H9 (cell line): ENCODE results near the gene ADAMTSL2. TPM values are rescaled to one million over a fixed set of nuclear protein-coding genes. Genes with fewer than 3 reads are reported as not detected.

Source experiments
- DNase-seq: peaks from one replicate; pipeline ENCODE4 v3.0.0-alpha.2; 2017
- H2AFZ ChIP-seq: one replicate; pipeline ENCODE4 v1.6.1; 2013; ENCODE audit warnings: mild to moderate bottlenecking, low read length, control low read depth, moderate library complexity
- H2AK5ac ChIP-seq: 2 replicates; pipeline ENCODE4 v1.6.1; 2013; ENCODE audit warnings: low read length, control low read depth, mixed read lengths; ENCODE audit not compliant: insufficient read length
- H2BK120ac ChIP-seq: one replicate; pipeline ENCODE4 v1.6.1; 2013; ENCODE audit warnings: low read depth, mild to moderate bottlenecking, low read length, control low read depth, inconsistent platforms; ENCODE audit not compliant: poor library complexity, severe bottlenecking
- H2BK12ac ChIP-seq: 2 replicates; pipeline ENCODE4 v1.6.1; 2013; ENCODE audit warnings: low read length, control low read depth, mixed read lengths, low read depth; ENCODE audit not compliant: insufficient read length
- H2BK15ac ChIP-seq: 2 replicates; pipeline ENCODE4 v1.6.1; 2013; ENCODE audit warnings: low read depth, low read length, control low read depth
- H2BK20ac ChIP-seq: one replicate; pipeline ENCODE4 v1.6.1; 2013; ENCODE audit warnings: low read depth, mild to moderate bottlenecking, low read length, control low read depth, inconsistent platforms; ENCODE audit not compliant: poor library complexity, severe bottlenecking
- H2BK5ac ChIP-seq: 2 replicates; pipeline ENCODE4 v1.6.1; 2013; ENCODE audit warnings: low read length, control low read depth, mixed read lengths; ENCODE audit not compliant: insufficient read length
- H3K14ac ChIP-seq: 2 replicates; pipeline ENCODE4 v1.6.1; 2013; ENCODE audit warnings: low read length, control low read depth; ENCODE audit not compliant: insufficient read depth
- H3K18ac ChIP-seq: 2 replicates; pipeline ENCODE4 v1.6.1; 2013; ENCODE audit warnings: low read depth, mild to moderate bottlenecking, mixed read lengths, low read length, control low read depth; ENCODE audit not compliant: insufficient read length
- H3K23ac ChIP-seq: 2 replicates; pipeline ENCODE4 v1.6.1; 2013; ENCODE audit warnings: low read length, control low read depth, mixed read lengths, low read depth; ENCODE audit not compliant: insufficient read length
- H3K23me2 ChIP-seq: 2 replicates; pipeline ENCODE4 v1.6.1; 2013; ENCODE audit warnings: low read depth, mild to moderate bottlenecking, mixed read lengths, low read length, control low read depth; ENCODE audit not compliant: insufficient read length, poor library complexity, severe bottlenecking
- H3K27ac ChIP-seq: 2 replicates; pipeline ENCODE4 v1.5.1; 2013; ENCODE audit warnings: low read length, control low read depth, mixed read lengths, low read depth; ENCODE audit not compliant: insufficient read length
- H3K27me3 ChIP-seq: 2 replicates; pipeline ENCODE4 v1.6.1; 2013; ENCODE audit warnings: low read length, control low read depth, inconsistent platforms; ENCODE audit not compliant: insufficient read depth
- H3K4ac ChIP-seq: 2 replicates; pipeline ENCODE4 v1.6.1; 2013; ENCODE audit warnings: low read depth, mild to moderate bottlenecking, control low read depth, inconsistent platforms, low read length, moderate library complexity
- H3K4me1 ChIP-seq: 2 replicates; pipeline ENCODE4 v1.6.1; 2013; ENCODE audit warnings: low read length, control low read depth, inconsistent platforms; ENCODE audit not compliant: insufficient read depth
- H3K4me2 ChIP-seq: 2 replicates; pipeline ENCODE4 v1.6.1; 2013; ENCODE audit warnings: low read length, control low read depth, mixed read lengths; ENCODE audit not compliant: insufficient read length, insufficient read depth
- H3K56ac ChIP-seq: 2 replicates; pipeline ENCODE4 v1.6.1; 2013; ENCODE audit warnings: low read depth, mild to moderate bottlenecking, mixed read lengths, low read length, control low read depth; ENCODE audit not compliant: insufficient read length
- H3K79me1 ChIP-seq: 2 replicates; pipeline ENCODE4 v1.6.1; 2013; ENCODE audit warnings: low read depth, mild to moderate bottlenecking, moderate library complexity, low read length, control low read depth, inconsistent platforms; ENCODE audit not compliant: insufficient read depth, poor library complexity, severe bottlenecking
- H3K79me2 ChIP-seq: 2 replicates; pipeline ENCODE4 v1.6.1; 2013; ENCODE audit warnings: low read length, control low read depth, inconsistent platforms; ENCODE audit not compliant: insufficient read depth
- H3K9ac ChIP-seq: 2 replicates; pipeline ENCODE4 v1.6.1; 2013; ENCODE audit warnings: low read length, control low read depth, mixed read lengths; ENCODE audit not compliant: insufficient read length; ENCODE audit errors: extremely low read depth
- H3K9me3 ChIP-seq: one replicate; pipeline ENCODE4 v1.6.1; 2013; ENCODE audit warnings: low read depth, low read length, inconsistent platforms; ENCODE audit not compliant: control insufficient read depth
- H3T11ph ChIP-seq: one replicate; pipeline ENCODE4 v1.6.1; 2013; ENCODE audit warnings: mild to moderate bottlenecking, low read length, control low read depth, inconsistent platforms
- H4K20me1 ChIP-seq: one replicate; pipeline ENCODE4 v1.6.1; 2013; ENCODE audit not compliant: control insufficient read depth, insufficient read length, insufficient read depth
- H4K5ac ChIP-seq: 2 replicates; pipeline ENCODE4 v1.6.1; 2013; ENCODE audit warnings: low read depth, mild to moderate bottlenecking, mixed read lengths, low read length, control low read depth; ENCODE audit not compliant: insufficient read length
- H4K8ac ChIP-seq: replicated peaks from 2 replicates; pipeline ENCODE4 v1.6.1; 2013; ENCODE audit warnings: low read length, control low read depth, mixed read lengths, low read depth; ENCODE audit not compliant: insufficient read length
- H4K91ac ChIP-seq: 2 replicates; pipeline ENCODE4 v1.6.1; 2013; ENCODE audit warnings: low read depth, mild to moderate bottlenecking, moderate library complexity, mixed read lengths, low read length, control low read depth; ENCODE audit not compliant: insufficient read length
- H3K27ac Mint-ChIP-seq, 3 experiments: 2 replicates in 2 of 3; 3 replicates in 1 of 3; pipeline ENCODE4 v1.8.0; 2020 to 2021; ENCODE audit warnings: mixed read lengths in 3 of 3, mild to moderate bottlenecking in 1 of 3, moderate library complexity in 1 of 3
- H3K27me3 Mint-ChIP-seq: 2 replicates; pipeline ENCODE4 v1.8.0; 2021; ENCODE audit warnings: low read depth, mild to moderate bottlenecking, moderate library complexity, mixed read lengths
- H3K36me3 Mint-ChIP-seq, 3 experiments: 2 replicates in 2 of 3; 3 replicates in 1 of 3; pipeline ENCODE4 v1.8.0; 2020 to 2021; ENCODE audit warnings: low read depth in 3 of 3, mixed read lengths in 3 of 3; ENCODE audit not compliant: insufficient read depth in 1 of 3
- H3K4me1 Mint-ChIP-seq, 2 experiments: 2 replicates each; pipeline ENCODE4 v1.8.0; 2020; ENCODE audit warnings: mixed read lengths in 2 of 2
- H3K4me3 Mint-ChIP-seq, 2 experiments: 2 replicates in 1 of 2; 3 replicates in 1 of 2; pipeline ENCODE4 v1.8.0; 2020 to 2021; ENCODE audit warnings: mild to moderate bottlenecking in 2 of 2, mixed read lengths in 2 of 2, moderate library complexity in 1 of 2
- H3K9me3 Mint-ChIP-seq, 2 experiments: 2 replicates in 1 of 2; 3 replicates in 1 of 2; pipeline ENCODE4 v1.8.0; 2020; ENCODE audit warnings: mild to moderate bottlenecking in 2 of 2, mixed read lengths in 2 of 2, moderate library complexity in 1 of 2
- WGBS: extraction: QIAGEN DNeasy Blood & Tissue Kit; methylation state at CpG from one replicate; pipeline ENCODE4 v1.1.7; 2013; ENCODE audit warnings: missing lambda C conversion rate, low lambda C conversion rate, mixed read lengths; ENCODE audit not compliant: insufficient read length; ENCODE audit errors: extremely low coverage; 5-methylcytosine and 5-hydroxymethylcytosine counted together
- total RNA-seq: library from RNA; stranded (reverse); gene quantifications from 2 replicates; pipeline ENCODE4 v1.2.1, GENCODE V29; 2021
- TF ChIP-seq, protein P1 (sequence below): fragments of 200-600 bp; sonication (generic); conservative IDR thresholded peaks from 3 replicates; pipeline ENCODE4 v1.8.0; 2021; ENCODE audit warnings: antibody characterized with exemption, mild to moderate bottlenecking

The ADAMTSL2 gene
- total RNA-seq, 1 experiment from 2014 or later, result 0.61 TPM

DNA sequence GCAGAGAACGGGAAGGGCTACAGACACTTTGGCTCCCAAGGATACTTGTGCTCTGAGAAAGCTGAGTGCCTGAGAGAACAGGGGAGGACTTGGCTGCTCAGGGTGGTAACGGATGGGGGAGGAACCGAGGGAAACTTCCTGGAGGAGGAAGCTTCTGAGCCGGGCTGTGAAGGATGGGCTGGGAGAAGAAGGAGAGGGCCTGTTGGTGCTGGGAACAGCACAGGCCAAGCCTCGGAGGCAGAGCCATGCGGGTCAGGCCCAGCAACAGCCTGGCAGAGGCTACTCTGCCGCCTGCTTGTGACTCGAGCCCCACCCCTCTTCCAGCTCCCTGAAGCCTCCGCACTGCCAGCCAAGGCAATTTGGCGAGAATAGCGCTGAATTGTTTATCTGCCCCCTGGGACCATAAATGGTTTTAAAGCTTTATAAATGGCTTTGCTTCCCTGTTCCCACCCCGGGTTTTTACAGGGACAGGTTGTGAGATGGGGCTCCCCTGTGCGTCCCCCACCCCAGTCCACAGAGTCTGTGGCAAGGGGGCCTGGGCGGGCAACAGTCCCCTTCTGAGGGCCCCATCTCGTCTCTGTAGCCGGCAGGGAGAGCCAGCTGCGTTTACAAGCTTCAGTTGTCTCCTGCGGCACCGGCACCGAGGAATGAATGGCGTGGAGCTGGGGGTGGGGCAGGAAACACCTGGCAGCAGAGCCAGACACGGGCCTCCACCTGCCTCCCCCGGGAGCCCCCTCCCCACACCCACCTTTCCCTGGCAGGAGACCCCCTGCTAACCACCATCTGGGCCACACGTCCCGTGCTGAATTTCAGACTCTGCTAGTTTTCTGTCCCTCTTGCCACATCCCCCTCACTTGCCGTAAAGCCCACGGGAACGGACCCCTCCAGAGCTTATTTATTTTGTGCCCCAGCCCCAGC lies 50.3 kb downstream of the ADAMTSL2 start:
- TF ChIP-seq, protein P1, sequence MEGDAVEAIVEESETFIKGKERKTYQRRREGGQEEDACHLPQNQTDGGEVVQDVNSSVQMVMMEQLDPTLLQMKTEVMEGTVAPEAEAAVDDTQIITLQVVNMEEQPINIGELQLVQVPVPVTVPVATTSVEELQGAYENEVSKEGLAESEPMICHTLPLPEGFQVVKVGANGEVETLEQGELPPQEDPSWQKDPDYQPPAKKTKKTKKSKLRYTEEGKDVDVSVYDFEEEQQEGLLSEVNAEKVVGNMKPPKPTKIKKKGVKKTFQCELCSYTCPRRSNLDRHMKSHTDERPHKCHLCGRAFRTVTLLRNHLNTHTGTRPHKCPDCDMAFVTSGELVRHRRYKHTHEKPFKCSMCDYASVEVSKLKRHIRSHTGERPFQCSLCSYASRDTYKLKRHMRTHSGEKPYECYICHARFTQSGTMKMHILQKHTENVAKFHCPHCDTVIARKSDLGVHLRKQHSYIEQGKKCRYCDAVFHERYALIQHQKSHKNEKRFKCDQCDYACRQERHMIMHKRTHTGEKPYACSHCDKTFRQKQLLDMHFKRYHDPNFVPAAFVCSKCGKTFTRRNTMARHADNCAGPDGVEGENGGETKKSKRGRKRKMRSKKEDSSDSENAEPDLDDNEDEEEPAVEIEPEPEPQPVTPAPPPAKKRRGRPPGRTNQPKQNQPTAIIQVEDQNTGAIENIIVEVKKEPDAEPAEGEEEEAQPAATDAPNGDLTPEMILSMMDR, result no peak
- Mint-ChIP-seq H3K4me1 (peaks cover 41 to 52% of the 10 kb centered on the region in 2 experiments), H3K4me3 (peak overlapping the region in 1 of 2 experiments; percentile 68; a peak in 2 of 5 replicates), H3K36me3 (peaks cover 0 to 2% (median 2%) of the 10 kb centered on the region in 3 experiments; a peak in 2 of 7 replicates), H3K27me3 (peaks cover 6% of the 10 kb centered on the region), H3K9me3 (peaks cover 3 to 4% of the 10 kb centered on the region in 2 experiments), H3K27ac (peak overlapping the region; percentile 39 to 76 (median 74); a peak in 5 of 7 replicates)
- Histone ChIP-seq H3T11ph (no peak overlapping the region), H3K9me3 (no peaks in the 10 kb centered on the region), H3K23me2 (no peaks in the 10 kb centered on the region), H2BK5ac (no peak overlapping the region), H3K27ac (no peak overlapping the region), H2BK12ac (no peak overlapping the region), H2BK15ac (no peak overlapping the region), H3K79me2 (no peaks in the 10 kb centered on the region), H3K4me1 (no peaks in the 10 kb centered on the region; the same call in 1 of the 2 replicates), H2AFZ (no peak overlapping the region), H3K23ac (no peak overlapping the region), H3K18ac (no peak overlapping the region), H3K14ac (no peak overlapping the region), H3K9ac (no peak overlapping the region), H3K27me3 (no peaks in the 10 kb centered on the region), H4K5ac (no peak overlapping the region), H2BK20ac (no peak overlapping the region), H3K56ac (no peak overlapping the region), H3K79me1 (no peaks in the 10 kb centered on the region), H3K4ac (no peak overlapping the region), H2BK120ac (no peak overlapping the region), H4K91ac (no peak overlapping the region), H4K20me1 (no peaks in the 10 kb centered on the region), H3K4me2 (no peak overlapping the region), H2AK5ac (no peak overlapping the region), H4K8ac (no peak overlapping the region)
- peak; percentile 62 for DNase-seq
- no CpG with 5 or more reads among the region's 28 CpGs for WGBS
